Mucosa of gallbladder (tissue), 1 donor: ENCODE results near the gene BAZ1A. TPM values are rescaled to one million over a fixed set of nuclear protein-coding genes. Genes with fewer than 3 reads are reported as not detected.

ENCODE experiments used
- DNase-seq: peaks from one replicate; pipeline ENCODE4 v3.0.0-alpha.2; 2020; ENCODE audit warnings: low spot score
- total RNA-seq: library from RNA; stranded (reverse); gene quantifications from one replicate; pipeline ENCODE4 v1.2.1, GENCODE V29; 2021
- donor health status: DM: no; HTN: no; CAD: no.

Gene BAZ1A
- total RNA-seq, 1 donor from 2014 or later, result 22.0 TPM

DNA sequence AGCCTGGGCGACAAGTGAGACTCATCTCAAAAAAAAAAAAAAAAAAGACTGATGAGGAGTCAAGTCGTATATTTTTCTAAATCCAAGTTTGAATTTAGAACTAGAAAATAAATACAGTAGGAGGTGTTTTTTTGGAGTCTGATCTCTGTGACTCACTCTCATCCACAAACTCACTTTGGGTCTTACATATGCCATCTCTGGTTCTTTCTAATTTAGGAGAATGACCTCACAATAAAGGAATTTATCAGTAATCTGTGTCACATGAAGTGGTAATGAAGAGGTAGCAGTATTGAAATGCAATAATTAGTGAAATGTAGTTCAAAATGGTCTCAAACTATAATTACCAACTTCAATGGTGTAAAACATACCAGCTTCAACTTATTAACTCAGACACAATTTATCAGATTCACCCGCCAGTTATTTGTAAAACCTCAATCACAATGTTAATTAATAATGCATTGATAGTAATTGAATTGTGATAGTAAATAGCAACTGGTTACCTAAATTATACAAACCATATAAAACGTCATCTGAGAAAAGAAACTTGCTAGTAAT lies 156.3 kb downstream of the BAZ1A start:
- no peak for DNase-seq

DNA sequence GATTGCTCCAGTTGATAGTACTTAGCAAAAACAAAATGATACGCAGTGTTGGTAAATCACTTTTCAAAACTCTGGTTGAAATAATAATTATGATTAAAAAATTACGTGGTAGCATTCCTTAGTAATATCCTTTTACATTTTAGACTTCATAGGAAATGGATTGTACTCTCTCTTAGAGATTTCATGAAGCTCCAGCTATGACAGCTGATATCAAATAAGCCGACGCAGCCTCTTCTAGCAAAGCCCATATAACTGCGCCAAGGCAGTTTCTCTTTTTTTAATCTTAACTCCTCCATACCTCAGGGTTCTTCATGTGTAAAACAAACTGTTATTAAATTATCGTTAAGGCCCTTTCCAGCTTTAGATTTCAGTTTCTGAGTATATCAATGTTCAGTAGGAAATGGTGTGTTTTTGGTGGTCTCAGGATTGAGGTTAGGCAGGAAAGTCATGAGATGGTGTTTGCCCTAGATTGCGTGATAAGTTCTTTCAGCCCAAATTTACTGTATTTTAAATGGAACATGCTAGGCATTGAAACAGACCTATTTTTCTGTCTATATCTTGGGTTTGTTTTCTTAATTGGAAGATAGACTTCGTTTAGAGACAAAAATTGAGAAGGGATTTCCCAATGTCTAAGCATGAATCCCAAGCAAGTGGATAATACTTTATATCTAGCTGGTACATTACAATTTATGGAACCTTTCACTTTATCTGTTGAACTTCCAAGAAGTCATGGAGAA lies 159.9 kb downstream of the BAZ1A start:
- no peak for DNase-seq

DNA sequence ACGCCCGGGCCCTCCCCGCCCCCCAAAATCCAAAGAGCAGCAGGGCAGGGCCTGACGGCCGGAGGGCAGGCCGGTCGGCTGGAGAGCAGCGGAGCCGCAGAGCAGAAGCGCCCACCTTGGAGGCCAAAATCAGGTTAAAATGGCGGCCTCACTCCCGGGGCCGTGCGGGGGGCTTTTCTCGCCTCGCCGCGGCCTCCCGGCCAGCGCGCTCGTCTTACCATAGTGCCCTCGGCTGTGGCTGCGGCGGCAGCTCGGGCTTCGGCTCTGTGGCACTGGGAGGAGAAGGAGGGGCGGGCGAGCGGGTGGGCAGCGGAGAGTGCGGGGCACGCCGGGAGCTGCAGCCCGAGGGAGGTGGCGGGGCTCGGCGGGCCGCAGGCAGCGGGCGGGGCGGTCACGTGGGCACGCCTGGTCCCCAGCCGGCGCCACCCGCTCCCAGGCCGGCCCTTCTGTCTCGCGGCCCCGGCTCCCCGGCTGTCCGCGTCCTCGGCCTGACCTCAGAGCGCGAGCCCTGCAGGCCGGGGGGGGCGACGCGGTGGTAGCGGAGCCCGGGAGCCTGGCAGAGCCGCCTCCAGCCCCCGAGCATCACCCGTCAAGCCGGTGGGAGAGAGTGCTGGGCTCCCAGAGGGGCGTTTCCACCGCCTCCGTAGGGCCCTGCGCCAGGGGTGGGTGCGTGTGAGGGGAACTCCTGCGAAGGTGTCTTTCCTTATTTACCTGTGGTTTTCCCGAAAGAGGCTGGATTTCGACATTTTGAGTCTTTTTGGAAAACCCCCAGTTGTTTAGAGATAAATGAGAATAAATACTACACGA lies 160.6 kb downstream of the BAZ1A start, which contains the start of gene CFL2:
CFL2 (minus strand) TSS at position 274 of the 807 bp plus-strand sequence; CDS start at position 221, 53 bp downstream.
- DNase-seq, result peak; percentile 74

DNA sequence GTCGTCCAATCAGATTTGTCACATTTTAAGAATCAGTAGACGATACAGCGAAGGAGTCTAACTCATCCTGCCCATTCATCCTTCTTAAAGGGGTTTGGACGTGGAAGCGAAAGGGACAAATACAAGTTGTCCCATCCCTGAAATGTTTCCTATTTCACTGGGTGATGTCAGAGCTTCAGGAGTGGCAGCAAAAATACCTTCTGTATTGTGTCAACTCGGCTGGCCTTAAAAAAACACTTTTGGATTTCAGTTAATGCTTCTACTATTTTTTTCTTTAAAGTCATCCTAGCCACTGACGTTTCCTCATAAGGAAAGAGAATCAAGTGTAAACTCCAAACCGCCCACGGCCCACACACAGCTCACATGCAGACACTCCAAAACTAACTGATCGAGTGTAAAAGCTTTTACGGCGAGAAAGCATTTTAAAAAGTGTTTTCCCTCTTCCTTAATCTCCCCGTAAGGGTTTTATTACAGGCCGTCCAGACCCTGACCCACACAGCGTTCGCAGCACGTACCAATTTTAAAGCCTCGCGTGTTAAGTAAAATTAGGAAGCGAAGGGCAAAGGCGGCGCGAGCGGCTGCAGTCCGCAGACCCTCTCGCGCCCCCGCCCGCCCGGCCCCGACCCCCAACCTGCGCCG lies 161.4 kb downstream of the BAZ1A start:
- peak; percentile 23 for DNase-seq

DNA sequence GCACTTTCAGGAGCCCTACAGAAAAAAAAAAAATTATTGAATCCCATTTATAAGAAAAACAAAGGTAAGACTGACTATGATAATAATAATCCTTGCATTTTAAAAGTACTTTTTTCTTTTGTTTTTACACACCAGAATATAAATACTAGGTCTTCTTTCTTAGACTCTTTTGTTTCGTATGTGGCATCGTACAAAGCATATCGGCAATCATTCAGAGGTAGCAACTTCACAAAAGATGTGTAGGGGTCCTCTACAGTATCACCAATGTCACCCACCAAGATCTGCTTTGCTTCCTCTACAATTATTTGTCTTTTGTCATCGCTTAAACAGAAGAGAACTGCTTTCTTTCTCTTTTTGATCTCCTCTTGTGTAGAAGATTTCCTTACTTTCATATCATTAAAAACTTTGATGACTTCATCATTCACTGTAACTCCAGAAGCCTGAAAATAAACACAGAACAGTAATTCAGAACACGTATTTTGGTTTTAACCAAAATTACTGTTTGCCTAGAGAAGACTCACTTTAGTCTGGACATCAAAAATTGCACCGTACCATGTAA lies 162.0 kb downstream of the BAZ1A start:
- no peak for DNase-seq

DNA sequence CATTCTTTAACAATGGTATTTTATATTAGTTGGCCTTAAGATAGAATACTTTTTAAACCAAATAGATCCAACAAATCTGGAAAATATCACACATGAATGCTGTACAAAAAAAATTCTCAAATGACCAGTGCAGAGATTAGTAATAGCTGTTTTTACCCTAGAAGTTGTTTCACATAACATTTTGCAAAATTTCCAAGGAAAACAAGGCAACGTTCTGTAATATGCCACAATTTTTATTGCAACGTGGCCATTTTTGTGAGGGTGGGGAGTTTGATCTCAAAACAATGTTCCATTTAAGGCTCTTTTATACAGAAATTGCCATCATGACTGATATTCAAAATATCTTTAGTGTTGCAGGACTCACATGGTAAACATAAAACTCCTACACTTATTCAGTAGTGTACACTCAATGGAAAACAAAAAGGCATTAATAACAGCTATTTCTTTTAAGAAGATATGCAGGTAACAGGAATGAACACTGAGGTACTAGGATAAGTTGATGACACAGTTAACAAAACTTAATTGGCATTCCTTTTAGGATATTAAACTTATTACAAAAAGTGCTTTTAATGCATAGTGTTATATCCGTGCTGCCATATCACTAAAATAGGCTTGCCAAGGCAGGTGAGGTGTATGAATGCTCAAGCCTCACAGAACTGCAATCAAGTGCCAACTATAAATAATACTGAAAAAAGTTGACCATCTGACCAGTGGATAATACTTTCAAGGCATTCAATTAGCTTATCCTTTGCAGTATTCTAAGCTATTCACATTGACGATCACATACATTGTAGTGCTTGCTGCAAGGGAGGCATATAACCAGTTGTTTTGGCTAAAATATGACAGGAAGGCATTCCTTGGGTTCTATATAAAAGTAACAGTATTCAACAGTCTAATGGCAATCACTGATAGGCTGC lies 163.1 kb downstream of the BAZ1A start:
- no peak for DNase-seq

DNA sequence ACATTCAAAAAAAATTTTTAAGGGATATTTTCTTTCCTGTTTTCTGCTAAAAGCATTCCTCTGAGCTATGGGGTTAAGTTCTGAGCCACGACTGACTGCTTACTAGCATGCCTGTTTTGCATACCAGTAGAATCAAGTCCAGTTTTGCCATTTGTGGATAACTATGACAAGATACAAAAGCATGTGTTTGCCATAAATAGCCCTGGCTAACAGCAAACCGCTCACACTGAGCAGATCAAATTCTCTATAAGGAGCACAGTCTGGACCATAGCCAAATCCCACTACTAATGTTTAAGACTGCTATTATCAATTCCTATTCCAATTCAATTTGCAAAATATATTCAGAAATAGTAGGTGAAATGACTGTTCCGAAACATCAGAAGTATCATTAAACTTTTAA lies 164.0 kb downstream of the BAZ1A start:
- DNase-seq, result no peak

DNA sequence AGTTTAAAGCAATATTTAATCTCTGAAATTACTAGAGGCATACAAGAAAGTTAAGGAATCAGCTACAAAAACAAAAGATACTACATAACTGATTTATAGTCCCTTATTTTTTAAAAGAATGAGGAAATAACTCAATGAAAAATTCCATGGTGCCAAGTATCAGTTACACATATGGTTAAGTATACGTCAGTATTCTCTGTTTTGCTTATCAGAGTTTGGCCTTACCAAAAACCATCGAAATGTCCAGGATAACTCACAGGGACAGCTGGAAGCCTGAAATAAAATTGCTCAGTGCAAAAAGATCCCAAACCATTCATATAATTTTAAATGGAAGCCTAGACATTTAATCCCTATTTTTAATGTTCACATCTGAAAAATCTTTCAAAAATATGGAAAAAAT lies 164.4 kb downstream of the BAZ1A start:
- DNase-seq, result no peak

DNA sequence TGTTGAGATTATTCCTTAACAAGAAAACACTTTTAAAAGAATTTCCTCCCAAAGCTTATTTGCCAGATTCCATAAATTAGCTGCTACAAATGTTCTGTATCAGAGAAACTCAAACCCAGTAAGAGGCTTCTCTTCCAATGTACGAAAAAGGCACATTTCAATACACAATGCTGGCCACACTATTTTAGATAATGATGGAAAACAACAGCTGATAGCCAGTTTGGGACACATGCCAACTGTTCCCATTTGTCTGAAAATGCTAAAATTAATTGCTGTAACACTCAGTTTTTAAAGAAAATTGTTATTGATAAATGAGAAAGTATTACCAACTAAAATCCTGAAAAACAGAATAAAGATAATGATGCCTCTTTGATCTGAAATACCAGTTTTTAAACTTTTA lies 165.2 kb downstream of the BAZ1A start:
- DNase-seq, result no peak

DNA sequence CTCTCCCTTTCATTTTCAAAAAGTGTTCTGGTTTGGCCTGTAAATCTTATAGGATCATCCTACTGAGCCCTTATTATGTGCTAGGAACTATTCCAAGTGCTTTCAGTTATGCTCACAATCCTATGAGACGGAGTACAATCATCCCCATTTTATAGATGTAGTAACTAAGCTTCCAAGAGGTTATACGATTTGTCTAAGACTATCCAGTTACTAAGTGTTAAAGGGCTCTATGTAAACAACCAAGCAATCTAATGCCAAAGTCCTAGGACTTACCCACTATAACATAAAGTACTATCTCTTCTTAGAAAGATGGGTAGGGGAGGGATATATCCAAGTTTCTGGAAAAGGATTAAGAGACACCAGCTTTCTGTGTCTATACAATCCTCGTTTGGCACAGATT lies 167.4 kb downstream of the BAZ1A start:
- DNase-seq, result no peak

Other genes starting within 250 kb of the BAZ1A start
- gene SNX6, start 245.2 kb downstream of the BAZ1A start, total RNA-seq, result 66.7 TPM
- 64.3 TPM for gene CFL2, start 160.8 kb downstream of the BAZ1A start, total RNA-seq
- gene SRP54, start 107.6 kb upstream of the BAZ1A start, total RNA-seq, result 37.3 TPM
- 62.7 TPM for gene FAM177A1, start 170.9 kb upstream of the BAZ1A start, total RNA-seq
- gene PPP2R3C, start 246.6 kb upstream of the BAZ1A start, total RNA-seq, result 27.3 TPM
- gene PRORP, start 247.2 kb upstream of the BAZ1A start, total RNA-seq, result 18.1 TPM